ENCODE data around the gene SLC25A30.
A peak's percentile ranks its signal among the peaks of the same experiment; 100 is the strongest.

SLC25A30 gene
- 23.1 to 35.3 (median 27.6) reads per million in 4 donors for total RNA-seq

DNA sequence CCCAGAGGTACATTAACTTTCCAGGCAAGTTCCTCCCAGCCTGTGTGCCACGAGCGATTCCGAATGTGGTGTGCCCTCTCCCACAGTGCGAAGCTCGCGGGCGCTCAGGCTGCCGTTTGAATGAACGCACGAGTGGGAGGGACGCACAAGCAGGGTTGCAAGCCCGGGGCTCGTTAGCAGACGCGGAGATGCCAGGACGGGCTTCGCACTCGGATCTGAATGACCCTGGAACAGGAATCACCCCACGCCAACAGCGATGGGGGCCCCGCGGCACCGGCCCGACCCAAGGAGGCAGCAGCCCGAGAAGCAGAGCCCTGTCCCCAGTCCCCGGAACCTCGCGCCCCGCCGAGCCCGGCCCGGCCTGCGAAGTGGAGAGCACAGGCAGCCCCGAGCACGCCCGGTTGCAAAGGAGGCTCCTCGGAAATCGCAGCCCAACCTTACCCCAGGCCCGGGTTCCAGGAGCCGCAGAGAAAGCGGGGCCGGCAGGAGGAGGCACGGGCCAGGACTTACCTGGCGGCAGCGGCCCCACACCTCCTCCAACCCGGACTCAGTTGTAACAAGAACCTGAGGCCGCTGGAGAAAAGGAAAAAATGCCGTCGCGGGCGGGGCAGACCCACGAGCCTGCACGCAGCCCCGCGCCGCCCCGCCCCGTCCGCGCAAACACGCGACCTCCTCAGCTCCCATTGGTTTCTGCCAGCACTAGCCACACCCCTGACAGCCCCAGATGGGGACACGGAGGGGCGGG, at the start of gene SLC25A30:
SLC25A30 (minus strand) TSS at position 584 of the 745 bp plus-strand sequence. CDS start 6,948 bp downstream, outside the sequence.
- peak; percentile 85 to 91 (median 89) for DNase-seq

DNA sequence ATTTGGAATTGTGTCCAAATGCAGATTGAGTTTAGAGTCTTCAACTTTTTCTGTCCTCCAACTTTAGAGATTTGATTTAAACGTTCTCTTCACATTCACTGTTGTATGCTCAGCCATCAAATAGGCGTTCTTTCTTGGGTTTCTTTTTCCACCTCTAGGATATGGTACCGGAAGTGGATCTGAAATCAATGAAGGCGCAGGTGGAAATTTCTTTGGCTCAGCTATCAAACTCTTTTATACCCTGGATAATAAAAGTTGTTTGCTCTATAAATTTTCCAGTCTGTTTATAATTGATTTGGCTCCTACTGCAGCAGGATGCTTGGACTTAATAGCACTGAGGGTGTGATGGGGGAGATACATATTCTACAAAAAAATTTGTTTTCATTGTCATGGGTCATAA, 48.2 kb upstream of the SLC25A30 start:
- DNase-seq = no peak

GRCh38 chr13:45464687-45465453, 46.7 kb upstream of the SLC25A30 start, which contains the start of gene COG3:
TSS of gene COG3 (plus strand) at chr13:45464939. CDS start at chr13:45465037, 98 bp downstream.
- peak; percentile 91 to 97 (median 95) for DNase-seq

DNA sequence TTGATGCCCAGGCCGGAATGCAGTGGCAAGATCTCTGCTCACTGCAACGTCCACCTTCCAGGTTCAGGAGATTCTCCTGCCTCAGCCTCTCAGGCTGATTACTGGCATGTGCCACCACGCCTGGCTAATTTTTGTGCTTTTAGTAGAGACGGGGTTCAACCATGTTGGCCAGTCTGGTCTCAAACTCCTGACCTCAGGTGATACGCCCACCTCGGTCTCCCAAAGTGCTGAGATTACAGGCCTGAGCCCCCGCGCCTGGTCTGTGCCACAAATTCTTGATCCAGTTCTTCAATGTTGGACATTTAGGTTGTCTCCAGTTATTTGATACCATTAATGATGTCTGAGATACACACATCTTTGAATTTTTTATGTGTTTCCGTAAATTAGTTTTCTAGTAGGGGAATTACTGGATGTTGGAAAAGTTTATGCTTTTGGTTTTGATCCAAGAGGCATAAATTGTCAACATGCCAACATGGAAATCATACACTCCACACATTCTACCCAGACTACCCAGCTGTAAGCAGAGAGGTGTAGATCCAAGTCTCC, 46.0 kb upstream of the SLC25A30 start:
- DNase-seq = no peak

- no peak for DNase-seq
Observed at GRCh38 chr13:45456196-45456972, 38.2 kb upstream of the SLC25A30 start.

GRCh38 chr13:45454204-45454603, 36.0 kb upstream of the SLC25A30 start:
- DNase-seq = no peak

GRCh38 chr13:45451282-45451681, 33.1 kb upstream of the SLC25A30 start:
- no peak for DNase-seq

DNA sequence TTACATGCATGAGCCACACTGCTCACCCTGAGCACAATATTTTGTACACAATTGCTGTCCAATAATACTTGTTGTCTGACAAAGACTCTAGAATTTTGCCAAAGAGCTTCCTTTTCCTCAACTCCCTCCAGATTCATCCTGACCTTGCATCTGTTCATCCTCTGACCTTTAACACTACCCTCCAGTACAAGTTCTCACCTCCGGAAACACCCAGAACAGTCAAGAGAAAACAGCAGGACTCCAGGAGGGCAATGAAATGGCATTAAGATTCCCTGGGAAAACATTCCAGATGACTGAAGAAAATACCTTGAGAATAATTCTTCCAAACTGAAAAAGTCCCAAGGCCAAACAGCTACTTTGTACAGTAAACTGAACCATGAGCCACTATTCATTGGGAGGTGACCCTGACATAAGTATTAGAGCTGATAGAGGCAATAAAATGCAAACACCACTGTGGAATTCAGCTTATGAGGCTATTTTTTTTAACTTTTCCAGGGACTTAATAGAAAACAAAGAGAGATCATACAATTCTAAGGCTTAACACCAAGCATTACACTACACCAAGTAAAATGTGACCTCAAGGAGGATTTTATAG, 30.9 kb upstream of the SLC25A30 start:
- DNase-seq = no peak

DNA sequence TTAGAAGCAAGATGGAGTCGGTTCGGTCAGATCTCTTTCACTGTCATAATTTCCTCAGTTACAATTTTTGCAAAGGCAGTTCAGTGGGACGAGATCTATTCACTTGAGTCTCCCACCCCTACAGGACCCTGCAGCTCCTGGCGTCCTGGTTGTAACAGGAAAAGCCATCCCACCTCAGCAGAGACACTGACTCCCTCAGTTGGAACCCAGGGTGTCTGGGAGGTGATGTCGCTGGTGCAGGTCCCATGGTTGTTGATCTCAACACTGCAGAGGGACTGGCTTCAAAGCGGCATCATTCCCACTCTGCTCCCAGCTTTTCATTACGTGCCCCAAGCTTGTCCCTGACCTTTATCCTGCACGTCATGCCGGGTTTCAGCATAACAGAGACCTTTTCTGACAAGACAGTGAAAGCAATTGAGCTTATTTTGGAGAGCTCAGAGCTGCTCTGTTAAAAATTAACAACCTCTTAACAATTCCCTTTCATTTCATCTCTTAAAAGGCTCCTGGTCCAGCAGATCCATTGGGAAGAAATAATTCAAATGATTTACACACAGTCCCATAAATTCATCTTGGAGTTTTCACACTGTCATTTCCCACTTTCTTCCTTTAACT, 29.0 kb upstream of the SLC25A30 start:
- no peak for DNase-seq

DNA sequence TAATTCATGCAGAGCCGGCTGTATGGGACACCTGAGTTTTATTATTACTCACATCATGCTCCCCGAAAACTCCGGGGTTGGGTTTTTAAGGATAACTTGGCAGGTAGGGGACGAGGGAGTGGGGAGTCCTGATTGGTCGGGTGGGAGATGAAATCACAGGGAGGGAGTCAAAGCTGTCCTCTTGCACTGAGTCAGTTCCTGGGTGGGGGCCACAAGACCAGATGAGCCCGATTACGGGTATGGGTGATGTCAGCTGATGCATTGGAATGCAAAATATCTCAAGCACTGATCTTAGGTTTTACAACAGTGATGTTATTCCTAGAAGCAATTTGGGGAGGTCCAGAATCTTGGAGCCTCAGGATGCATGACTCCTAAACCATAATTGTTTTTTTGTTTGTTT, 28.0 kb upstream of the SLC25A30 start:
- no peak for DNase-seq

DNA sequence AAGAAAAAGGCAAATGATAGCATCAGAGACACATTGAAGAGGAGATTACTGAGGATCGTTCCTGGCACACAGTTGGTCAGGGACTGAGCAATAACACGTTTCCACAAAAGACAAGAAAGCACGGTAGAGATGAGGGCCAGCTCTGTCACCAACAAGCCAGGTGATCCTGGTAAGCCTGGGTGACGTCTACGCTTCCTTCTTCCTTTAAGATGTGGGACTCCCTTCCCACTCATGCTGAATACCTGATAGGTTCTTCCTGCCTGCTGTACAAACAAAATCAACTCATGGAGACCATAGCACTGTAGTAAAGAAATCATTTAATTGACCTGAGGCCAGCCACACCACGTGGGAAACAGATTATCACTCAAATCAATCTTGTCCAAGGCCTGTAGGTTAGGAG, 26.9 kb upstream of the SLC25A30 start:
- no peak for DNase-seq

- peak in 1 of 5 donors; percentile 43 for DNase-seq
Observed at GRCh38 chr13:45441633-45442032, 23.5 kb upstream of the SLC25A30 start.

DNA sequence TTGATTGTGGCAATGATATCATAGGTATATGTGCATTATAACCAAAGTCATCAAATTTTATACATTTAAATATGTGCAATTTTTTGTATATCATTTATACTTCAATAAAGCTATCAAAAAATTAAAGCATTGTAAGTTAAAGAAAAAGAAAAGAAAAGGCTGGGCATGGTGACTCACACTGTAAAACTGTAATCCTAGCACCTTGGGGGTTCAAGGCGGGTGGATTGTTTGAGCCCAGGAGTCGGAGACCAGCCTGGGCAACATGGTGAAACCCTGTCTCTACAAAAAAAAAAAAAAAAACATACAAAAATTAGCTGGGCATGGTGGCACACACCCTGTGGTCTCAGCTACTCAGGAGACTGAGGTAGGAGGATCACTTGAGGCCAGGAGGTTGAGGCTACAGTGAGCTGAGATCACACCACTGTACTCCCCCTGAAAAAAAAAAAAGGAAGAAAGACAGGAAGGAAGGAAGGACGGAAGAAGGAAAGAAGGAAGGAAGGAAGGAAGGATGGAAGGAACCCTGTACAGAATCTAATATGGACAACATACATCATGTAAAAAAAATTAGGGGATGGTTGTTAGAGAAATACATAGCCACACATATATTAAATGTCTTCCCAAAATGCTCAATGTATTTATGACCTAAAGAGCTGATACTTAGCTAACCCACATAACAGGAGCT, 21.7 kb upstream of the SLC25A30 start:
- no peak for DNase-seq

- DNase-seq = no peak
Observed at GRCh38 chr13:45439008-45439407, 20.8 kb upstream of the SLC25A30 start.

- DNase-seq = no peak
Observed at GRCh38 chr13:45437947-45438346, 19.8 kb upstream of the SLC25A30 start.

DNA sequence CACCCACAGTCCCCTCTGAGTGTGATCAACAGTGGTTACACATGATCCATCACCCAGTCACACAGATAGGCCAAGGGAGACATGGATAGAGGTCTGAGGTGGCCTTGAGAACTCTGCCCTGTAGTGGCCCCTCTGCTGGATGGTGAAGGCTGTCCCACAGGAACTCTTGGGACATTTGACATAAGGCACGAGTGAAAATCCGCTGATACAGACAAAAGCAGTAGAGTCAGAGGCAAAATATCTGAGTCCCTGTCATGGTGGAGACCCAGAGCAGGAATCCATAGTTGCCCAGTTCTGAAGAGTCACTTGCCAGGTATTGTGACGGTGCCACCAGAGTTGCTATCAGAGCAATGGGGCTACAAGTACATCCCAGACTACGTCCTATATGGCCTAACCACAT, 18.8 kb upstream of the SLC25A30 start:
- no peak for DNase-seq

DNA sequence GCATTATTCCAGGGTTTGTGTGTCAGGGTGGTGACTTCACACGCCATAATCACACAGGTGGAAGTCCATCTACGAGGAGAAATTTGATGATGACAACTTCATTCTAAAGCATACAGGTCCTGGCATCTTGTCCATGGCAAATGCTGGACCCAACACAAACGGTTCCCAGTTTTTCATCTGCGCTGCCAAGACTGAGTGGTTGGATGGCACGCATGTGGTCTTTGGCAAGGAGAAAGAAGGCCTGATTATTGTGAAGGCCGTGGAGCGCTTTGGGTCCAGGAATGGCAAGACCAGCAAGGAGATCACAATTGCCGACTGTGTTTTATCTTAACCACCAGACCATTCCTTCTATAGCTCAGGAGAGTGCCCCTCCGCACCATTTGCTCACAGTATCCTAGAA, 18.2 kb upstream of the SLC25A30 start:
- DNase-seq = no peak

DNA sequence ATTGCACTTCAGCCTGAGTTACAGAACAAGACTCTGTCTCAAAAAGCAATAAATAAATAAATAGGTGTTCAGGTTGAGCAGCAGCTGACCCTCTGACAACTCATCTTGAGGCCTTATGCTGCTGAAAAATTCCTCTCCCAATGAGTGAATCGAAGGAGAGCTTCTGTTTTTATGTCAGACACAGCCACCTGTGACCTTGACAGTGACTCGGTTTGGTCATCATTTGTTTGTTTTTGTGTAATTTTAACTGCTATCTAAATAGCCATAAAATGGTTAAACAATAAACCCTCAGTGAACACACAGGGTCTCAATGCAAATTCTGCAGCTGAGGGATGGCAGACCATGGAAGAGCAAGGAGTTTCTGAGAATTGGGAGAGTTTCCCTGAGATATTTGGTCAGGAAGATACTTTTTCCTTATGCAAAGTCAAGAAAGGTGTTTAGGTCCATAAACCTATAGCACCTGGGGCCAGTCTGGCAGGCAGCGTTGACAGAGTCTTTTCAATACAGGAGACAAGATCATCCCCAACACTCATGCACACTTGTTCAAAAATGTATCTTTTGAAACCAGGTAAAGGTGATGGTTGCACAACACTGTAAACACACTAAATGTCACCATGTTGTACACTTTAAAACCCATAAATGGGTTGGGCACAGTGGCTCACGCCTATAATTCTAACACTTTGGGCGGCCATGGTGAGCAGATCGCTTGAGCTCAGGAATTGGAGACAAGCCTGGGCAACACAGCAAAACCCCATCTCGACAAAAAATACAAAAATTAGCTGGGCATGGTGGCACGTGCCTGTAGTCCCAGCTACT, 16.6 kb upstream of the SLC25A30 start:
- DNase-seq = no peak

DNA sequence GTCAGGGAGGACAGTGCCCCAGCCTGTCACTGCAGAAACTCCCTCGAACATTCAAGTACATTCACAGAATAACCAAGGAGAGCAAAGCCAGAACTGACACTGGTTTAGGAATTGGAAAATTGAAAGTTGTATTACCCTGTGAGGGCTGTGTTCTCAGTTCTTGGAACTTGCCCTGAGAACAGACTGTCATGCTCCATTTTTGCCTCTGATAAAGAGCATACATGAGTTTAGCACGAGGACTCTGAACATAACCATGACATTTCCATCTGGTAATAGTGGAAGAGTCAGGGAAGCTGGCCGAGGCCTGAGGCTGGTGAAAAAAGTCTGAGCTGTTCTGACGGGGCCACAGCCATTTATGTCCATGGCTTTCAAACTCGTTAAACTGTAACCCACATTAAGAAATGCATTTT, 15.2 kb upstream of the SLC25A30 start:
- no peak for DNase-seq

GRCh38 chr13:45432737-45433380, 14.7 kb upstream of the SLC25A30 start:
- DNase-seq = no peak

All from T-helper 1 cell (primary cell).